H9 (cell line): ENCODE results near the gene TGFA. TPM values are rescaled to one million over a fixed set of nuclear protein-coding genes. Genes with fewer than 3 reads are reported as not detected.

ENCODE experiments used
- DNase-seq: peaks from one replicate; pipeline ENCODE4 v3.0.0-alpha.2; 2017
- H2AFZ ChIP-seq: one replicate; pipeline ENCODE4 v1.6.1; 2013; ENCODE audit warnings: mild to moderate bottlenecking, low read length, control low read depth, moderate library complexity
- H2AK5ac ChIP-seq: 2 replicates; pipeline ENCODE4 v1.6.1; 2013; ENCODE audit warnings: low read length, control low read depth, mixed read lengths; ENCODE audit not compliant: insufficient read length
- H2BK120ac ChIP-seq: one replicate; pipeline ENCODE4 v1.6.1; 2013; ENCODE audit warnings: low read depth, mild to moderate bottlenecking, low read length, control low read depth, inconsistent platforms; ENCODE audit not compliant: poor library complexity, severe bottlenecking
- H2BK12ac ChIP-seq: 2 replicates; pipeline ENCODE4 v1.6.1; 2013; ENCODE audit warnings: low read length, control low read depth, mixed read lengths, low read depth; ENCODE audit not compliant: insufficient read length
- H2BK15ac ChIP-seq: 2 replicates; pipeline ENCODE4 v1.6.1; 2013; ENCODE audit warnings: low read depth, low read length, control low read depth
- H2BK20ac ChIP-seq: one replicate; pipeline ENCODE4 v1.6.1; 2013; ENCODE audit warnings: low read depth, mild to moderate bottlenecking, low read length, control low read depth, inconsistent platforms; ENCODE audit not compliant: poor library complexity, severe bottlenecking
- H2BK5ac ChIP-seq: 2 replicates; pipeline ENCODE4 v1.6.1; 2013; ENCODE audit warnings: low read length, control low read depth, mixed read lengths; ENCODE audit not compliant: insufficient read length
- H3K14ac ChIP-seq: 2 replicates; pipeline ENCODE4 v1.6.1; 2013; ENCODE audit warnings: low read length, control low read depth; ENCODE audit not compliant: insufficient read depth
- H3K18ac ChIP-seq: 2 replicates; pipeline ENCODE4 v1.6.1; 2013; ENCODE audit warnings: low read depth, mild to moderate bottlenecking, mixed read lengths, low read length, control low read depth; ENCODE audit not compliant: insufficient read length
- H3K23ac ChIP-seq: 2 replicates; pipeline ENCODE4 v1.6.1; 2013; ENCODE audit warnings: low read length, control low read depth, mixed read lengths, low read depth; ENCODE audit not compliant: insufficient read length
- H3K23me2 ChIP-seq: 2 replicates; pipeline ENCODE4 v1.6.1; 2013; ENCODE audit warnings: low read depth, mild to moderate bottlenecking, mixed read lengths, low read length, control low read depth; ENCODE audit not compliant: insufficient read length, poor library complexity, severe bottlenecking
- H3K27ac ChIP-seq: 2 replicates; pipeline ENCODE4 v1.5.1; 2013; ENCODE audit warnings: low read length, control low read depth, mixed read lengths, low read depth; ENCODE audit not compliant: insufficient read length
- H3K27me3 ChIP-seq: 2 replicates; pipeline ENCODE4 v1.6.1; 2013; ENCODE audit warnings: low read length, control low read depth, inconsistent platforms; ENCODE audit not compliant: insufficient read depth
- H3K4ac ChIP-seq: 2 replicates; pipeline ENCODE4 v1.6.1; 2013; ENCODE audit warnings: low read depth, mild to moderate bottlenecking, control low read depth, inconsistent platforms, low read length, moderate library complexity
- H3K4me1 ChIP-seq: 2 replicates; pipeline ENCODE4 v1.6.1; 2013; ENCODE audit warnings: low read length, control low read depth, inconsistent platforms; ENCODE audit not compliant: insufficient read depth
- H3K4me2 ChIP-seq: 2 replicates; pipeline ENCODE4 v1.6.1; 2013; ENCODE audit warnings: low read length, control low read depth, mixed read lengths; ENCODE audit not compliant: insufficient read length, insufficient read depth
- H3K56ac ChIP-seq: 2 replicates; pipeline ENCODE4 v1.6.1; 2013; ENCODE audit warnings: low read depth, mild to moderate bottlenecking, mixed read lengths, low read length, control low read depth; ENCODE audit not compliant: insufficient read length
- H3K79me1 ChIP-seq: 2 replicates; pipeline ENCODE4 v1.6.1; 2013; ENCODE audit warnings: low read depth, mild to moderate bottlenecking, moderate library complexity, low read length, control low read depth, inconsistent platforms; ENCODE audit not compliant: insufficient read depth, poor library complexity, severe bottlenecking
- H3K79me2 ChIP-seq: 2 replicates; pipeline ENCODE4 v1.6.1; 2013; ENCODE audit warnings: low read length, control low read depth, inconsistent platforms; ENCODE audit not compliant: insufficient read depth
- H3K9ac ChIP-seq: 2 replicates; pipeline ENCODE4 v1.6.1; 2013; ENCODE audit warnings: low read length, control low read depth, mixed read lengths; ENCODE audit not compliant: insufficient read length; ENCODE audit errors: extremely low read depth
- H3K9me3 ChIP-seq: one replicate; pipeline ENCODE4 v1.6.1; 2013; ENCODE audit warnings: low read depth, low read length, inconsistent platforms; ENCODE audit not compliant: control insufficient read depth
- H3T11ph ChIP-seq: one replicate; pipeline ENCODE4 v1.6.1; 2013; ENCODE audit warnings: mild to moderate bottlenecking, low read length, control low read depth, inconsistent platforms
- H4K20me1 ChIP-seq: one replicate; pipeline ENCODE4 v1.6.1; 2013; ENCODE audit not compliant: control insufficient read depth, insufficient read length, insufficient read depth
- H4K5ac ChIP-seq: 2 replicates; pipeline ENCODE4 v1.6.1; 2013; ENCODE audit warnings: low read depth, mild to moderate bottlenecking, mixed read lengths, low read length, control low read depth; ENCODE audit not compliant: insufficient read length
- H4K8ac ChIP-seq: replicated peaks from 2 replicates; pipeline ENCODE4 v1.6.1; 2013; ENCODE audit warnings: low read length, control low read depth, mixed read lengths, low read depth; ENCODE audit not compliant: insufficient read length
- H4K91ac ChIP-seq: 2 replicates; pipeline ENCODE4 v1.6.1; 2013; ENCODE audit warnings: low read depth, mild to moderate bottlenecking, moderate library complexity, mixed read lengths, low read length, control low read depth; ENCODE audit not compliant: insufficient read length
- H3K27ac Mint-ChIP-seq, 3 experiments: 2 replicates in 2 of 3; 3 replicates in 1 of 3; pipeline ENCODE4 v1.8.0; 2020 to 2021; ENCODE audit warnings: mixed read lengths in 3 of 3, mild to moderate bottlenecking in 1 of 3, moderate library complexity in 1 of 3
- H3K27me3 Mint-ChIP-seq: 2 replicates; pipeline ENCODE4 v1.8.0; 2021; ENCODE audit warnings: low read depth, mild to moderate bottlenecking, moderate library complexity, mixed read lengths
- H3K36me3 Mint-ChIP-seq, 3 experiments: 2 replicates in 2 of 3; 3 replicates in 1 of 3; pipeline ENCODE4 v1.8.0; 2020 to 2021; ENCODE audit warnings: low read depth in 3 of 3, mixed read lengths in 3 of 3; ENCODE audit not compliant: insufficient read depth in 1 of 3
- H3K4me1 Mint-ChIP-seq, 2 experiments: 2 replicates each; pipeline ENCODE4 v1.8.0; 2020; ENCODE audit warnings: mixed read lengths in 2 of 2
- H3K4me3 Mint-ChIP-seq, 2 experiments: 2 replicates in 1 of 2; 3 replicates in 1 of 2; pipeline ENCODE4 v1.8.0; 2020 to 2021; ENCODE audit warnings: mild to moderate bottlenecking in 2 of 2, mixed read lengths in 2 of 2, moderate library complexity in 1 of 2
- H3K9me3 Mint-ChIP-seq, 2 experiments: 2 replicates in 1 of 2; 3 replicates in 1 of 2; pipeline ENCODE4 v1.8.0; 2020; ENCODE audit warnings: mild to moderate bottlenecking in 2 of 2, mixed read lengths in 2 of 2, moderate library complexity in 1 of 2
- CTCF ChIP-seq: fragments of 200-600 bp; sonication (generic); conservative IDR thresholded peaks from 3 replicates; pipeline ENCODE4 v1.8.0; 2021; ENCODE audit warnings: antibody characterized with exemption, mild to moderate bottlenecking
- WGBS: extraction: QIAGEN DNeasy Blood & Tissue Kit; methylation state at CpG from one replicate; pipeline ENCODE4 v1.1.7; 2013; ENCODE audit warnings: missing lambda C conversion rate, low lambda C conversion rate, mixed read lengths; ENCODE audit not compliant: insufficient read length; ENCODE audit errors: extremely low coverage; 5-methylcytosine and 5-hydroxymethylcytosine counted together
- total RNA-seq: library from RNA; stranded (reverse); gene quantifications from 2 replicates; pipeline ENCODE4 v1.2.1, GENCODE V29; 2021

Gene TGFA
- total RNA-seq, 1 experiment from 2014 or later, result 3.3 TPM

GRCh38 chr2:70494293-70494886 is 59.2 kb downstream of the TGFA start:
- H3K4me3 Mint-ChIP-seq, result no peak overlapping the region

More at GRCh38 chr2:70494293-70494886, 59.2 kb downstream of the TGFA start:
- H2AFZ ChIP-seq, result no peak overlapping the region
- H2BK12ac ChIP-seq, result no peak overlapping the region
- Mint-ChIP-seq H3K27ac (no peak overlapping the region), H3K4me1 (peaks cover 9% of the 10 kb centered on the region in 2 experiments), H3K9me3 (no peaks in the 10 kb centered on the region), H3K36me3 (no peaks in the 10 kb centered on the region), H3K27me3 (no peaks in the 10 kb centered on the region)
- H3K9ac ChIP-seq, result no peak overlapping the region
- TF ChIP-seq CTCF, result no peak
- no peaks in the 10 kb centered on the region for H3K79me1 ChIP-seq
- no peak overlapping the region for H3K56ac ChIP-seq
- H3K9me3 ChIP-seq, result no peaks in the 10 kb centered on the region
- no peak overlapping the region for H2BK15ac ChIP-seq
- H3K4me2 ChIP-seq, result no peak overlapping the region
- H3K27ac ChIP-seq, result no peak overlapping the region
- H2BK5ac ChIP-seq, result no peak overlapping the region
- H3K79me2 ChIP-seq, result no peaks in the 10 kb centered on the region
- H3K4me1 ChIP-seq, result no peaks in the 10 kb centered on the region
- H4K8ac ChIP-seq, result no peak overlapping the region
- H2BK120ac ChIP-seq, result no peak overlapping the region
- H3T11ph ChIP-seq, result no peak overlapping the region
- H4K91ac ChIP-seq, result no peak overlapping the region
- H3K4ac ChIP-seq, result no peak overlapping the region
- no CpG with 5 or more reads among the region's 3 CpGs for WGBS
- no peak overlapping the region for H3K23ac ChIP-seq
- H3K27me3 ChIP-seq, result no peaks in the 10 kb centered on the region
- no peak overlapping the region for H3K14ac ChIP-seq
- H4K20me1 ChIP-seq, result no peaks in the 10 kb centered on the region
- no peak overlapping the region for H3K18ac ChIP-seq
- no peaks in the 10 kb centered on the region for H3K23me2 ChIP-seq
- H2BK20ac ChIP-seq, result no peak overlapping the region
- H4K5ac ChIP-seq, result no peak overlapping the region
- DNase-seq, result no peak
- no peak overlapping the region for H2AK5ac ChIP-seq
